Testis (tissue), 3 donors: ENCODE data around the gene DDIAS. TPM values are rescaled to one million over a fixed set of nuclear protein-coding genes. Genes with fewer than 3 reads are reported as not detected.

ENCODE experiments used
- DNase-seq: peaks from one replicate; pipeline ENCODE4 v3.0.0-alpha.2; 2019
- H3K27ac ChIP-seq, 2 donors: fragments of 200-600 bp; sonication (generic); one replicate each; pipeline ENCODE4 v1.5.1; 2019
- H3K27me3 ChIP-seq: fragments of 200-600 bp; sonication (generic); one replicate; pipeline ENCODE4 v1.5.1; 2019
- H3K36me3 ChIP-seq: fragments of 200-600 bp; sonication (generic); one replicate; pipeline ENCODE4 v1.5.1; 2017; ENCODE audit warnings: low read depth; ENCODE audit errors: missing control alignments
- H3K4me1 ChIP-seq: fragments of 200-600 bp; sonication (generic); one replicate; pipeline ENCODE4 v1.5.1; 2019
- H3K4me3 ChIP-seq, 2 donors: fragments of 200-600 bp; sonication (generic); one replicate each; pipeline ENCODE4 v1.5.1; 2017 to 2019
- H3K9me3 ChIP-seq: fragments of 200-600 bp; sonication (generic); one replicate; pipeline ENCODE4 v1.5.1; 2017
- CTCF ChIP-seq, 3 experiments: fragments of 450-650 bp in 2 of 3; fragments of 200-600 bp in 1 of 3; sonication (generic) in 1 of 3; IDR thresholded peaks; one replicate each; pipeline ENCODE4 v1.5.1; 2016 to 2019; ENCODE audit warnings: antibody characterized with exemption in 3 of 3, mild to moderate bottlenecking in 2 of 3, moderate library complexity in 1 of 3
- POLR2A ChIP-seq: fragments of 450-650 bp; IDR thresholded peaks from one replicate; pipeline ENCODE4 v1.6.1; 2017; ENCODE audit warnings: antibody characterized with exemption, mild to moderate bottlenecking, moderate library complexity
- WGBS, 2 donors: methylation state at CpG; one replicate each; pipeline ENCODE4 v1.1.5; 2018; 5-methylcytosine and 5-hydroxymethylcytosine counted together
- intact Hi-C: fragments of 100-400 bp; cut with DNase I; formaldehyde crosslinking; loops from one replicate; pipeline ENCODE4 v1.15.1; 2023; ENCODE audit warnings: low total_unique reads
- polyA plus RNA-seq: library from polyadenylated mRNA; stranded (reverse); fragments of 350-450 nt; fragmentation: Illumina TruSeq; extraction: RNeasy Lipid Tissue Mini Kit (QIAGEN cat#74804); gene quantifications from one replicate; pipeline ENCODE4 v1.2.3, GENCODE V29; 2014; ENCODE audit warnings: low read depth, low replicate concordance; ENCODE audit not compliant: insufficient read depth
- total RNA-seq, 2 donors: library from RNA; depleted of rRNA; stranded (reverse); fragments of >200 nt; gene quantifications; one replicate each; pipeline ENCODE4 v1.2.3, GENCODE V29; 2016

DDIAS gene
- total and polyA plus RNA-seq, 3 donors from 2014 or later, result 11.8 to 14.6 (median 13.4) TPM

DNA sequence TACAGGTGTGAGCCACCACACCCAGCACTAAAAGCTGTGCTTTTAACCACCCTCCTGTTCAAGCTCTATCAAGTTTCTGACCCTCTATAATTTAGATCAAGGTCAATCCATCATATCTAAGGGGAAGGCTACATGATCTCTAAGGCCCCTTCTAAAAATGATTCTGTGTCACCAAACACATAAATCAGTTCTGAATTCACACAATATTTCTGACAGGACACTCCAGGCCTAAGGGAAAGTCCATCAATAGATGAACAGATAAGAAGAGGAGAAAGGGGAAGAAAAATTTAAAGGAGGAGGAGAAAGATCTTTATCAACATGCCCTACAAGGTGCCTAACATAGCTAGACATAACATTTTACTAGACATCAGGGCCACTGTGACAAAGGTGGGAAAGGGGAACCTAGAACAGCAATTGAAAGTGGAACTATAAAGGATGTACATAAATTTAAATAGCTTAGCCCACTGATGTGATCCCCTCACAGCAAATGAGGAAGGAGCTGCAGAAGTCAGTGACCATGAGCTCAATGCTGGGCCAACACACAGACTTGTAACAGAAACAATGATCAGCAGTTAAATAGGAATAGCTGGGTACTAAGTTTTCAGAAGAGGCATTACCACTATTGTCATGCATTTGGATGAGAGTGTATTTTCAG lies 6.0 kb upstream of the DDIAS start:
- H3K9me3 ChIP-seq, result no peaks in the 10 kb centered on the region
- no peak for DNase-seq
- TF ChIP-seq POLR2A, result no peak
- no peak for TF ChIP-seq CTCF (IDR thresholded peaks at IDR 0.05)
- no peaks in the 10 kb centered on the region for H3K27me3 ChIP-seq
- no peaks in the 10 kb centered on the region for H3K36me3 ChIP-seq
- H3K27ac ChIP-seq, result no peak overlapping the region
- peaks cover 9% of the 10 kb centered on the region for H3K4me1 ChIP-seq
- intact Hi-C loops, result no loop called here
- no peak overlapping the region for H3K4me3 ChIP-seq

- no peak for TF ChIP-seq CTCF (IDR thresholded peaks at IDR 0.05)
- TF ChIP-seq POLR2A, result no peak
- no peak for DNase-seq
- Histone ChIP-seq H3K4me1 (peaks cover 9% of the 10 kb centered on the region), H3K27me3 (no peaks in the 10 kb centered on the region), H3K36me3 (no peaks in the 10 kb centered on the region), H3K27ac (no peak overlapping the region), H3K4me3 (no peak overlapping the region), H3K9me3 (no peaks in the 10 kb centered on the region)
- intact Hi-C loops, result no loop called here
- WGBS, 2 donors, result 91 to 97% methylated on average over 6 of the region's 6 CpGs
Observed at GRCh38 chr11:82896183-82896582, 5.4 kb upstream of the DDIAS start.

- H3K27ac ChIP-seq, result no peak overlapping the region
- no peaks in the 10 kb centered on the region for H3K27me3 ChIP-seq
- DNase-seq, result no peak
- peaks cover 9% of the 10 kb centered on the region for H3K4me1 ChIP-seq
- TF ChIP-seq POLR2A (no peak), CTCF (IDR thresholded peaks at IDR 0.05) (no peak)
- H3K36me3 ChIP-seq, result no peaks in the 10 kb centered on the region
- 37 to 44% methylated on average over 1 of the region's 1 CpG for WGBS, 2 donors
- intact Hi-C loops, result no loop called here
- H3K4me3 ChIP-seq, result no peak overlapping the region
- H3K9me3 ChIP-seq, result no peaks in the 10 kb centered on the region
Observed at GRCh38 chr11:82898241-82898640, 3.3 kb upstream of the DDIAS start.

DNA sequence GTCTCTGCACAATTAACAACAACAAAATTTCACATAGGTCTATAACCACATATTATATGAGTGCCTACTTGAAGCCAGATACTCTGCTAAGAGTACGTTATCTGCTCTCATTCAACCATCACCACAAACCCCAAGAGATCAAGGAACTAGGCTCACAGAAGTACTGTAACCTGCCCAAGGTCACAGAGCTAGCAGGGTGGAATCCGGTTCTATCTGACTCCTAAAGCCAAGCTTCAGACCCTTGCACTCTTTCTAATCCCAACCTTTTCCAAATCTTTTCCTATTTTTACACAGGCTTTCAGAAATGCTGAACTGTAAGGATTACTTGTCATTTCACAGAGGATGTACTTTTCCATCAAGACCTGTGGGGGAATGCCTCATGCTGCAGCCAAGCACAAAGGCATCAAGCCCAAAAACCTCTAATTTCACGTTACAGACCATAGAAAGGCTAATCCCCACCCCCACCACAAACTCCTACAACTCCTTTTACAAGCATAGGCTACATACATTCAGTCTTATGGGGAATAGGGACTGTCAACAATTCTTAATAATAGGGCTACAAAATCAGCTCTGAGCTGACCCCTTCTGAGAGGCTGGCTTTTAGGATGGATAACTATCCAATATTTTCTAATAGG lies 2.2 kb upstream of the DDIAS start:
- no peak for DNase-seq
- Histone ChIP-seq H3K4me1 (peaks cover 9% of the 10 kb centered on the region), H3K27ac (peak overlapping the region in 1 of 2 donors; percentile 95), H3K4me3 (peak overlapping the region in 1 of 2 donors; percentile 90), H3K9me3 (no peaks in the 10 kb centered on the region), H3K27me3 (no peaks in the 10 kb centered on the region), H3K36me3 (no peaks in the 10 kb centered on the region)
- TF ChIP-seq POLR2A (no peak), CTCF (IDR thresholded peaks at IDR 0.05) (no peak)
- intact Hi-C loops, result no loop called here
- 16 to 18% methylated on average over 3 of the region's 3 CpGs for WGBS, 2 donors

DNA sequence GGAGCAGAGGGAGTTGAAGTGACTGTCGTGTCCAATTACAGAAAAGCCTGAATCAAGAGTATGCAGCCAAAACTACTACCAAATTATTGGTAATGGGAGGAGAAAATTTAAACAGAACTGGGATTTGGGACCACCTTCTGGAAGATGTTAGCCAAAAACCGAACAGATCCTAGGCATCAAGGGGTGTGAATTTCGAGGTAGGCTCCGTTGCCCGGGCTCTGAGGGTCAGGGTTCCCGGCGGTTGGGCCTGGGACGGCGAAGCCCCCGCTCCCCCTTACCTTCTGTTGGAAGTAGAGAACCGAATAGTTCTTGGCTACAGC lies 1.6 kb upstream of the DDIAS start:
- TF ChIP-seq CTCF (IDR thresholded peaks at IDR 0.05) (no peak), POLR2A (no peak)
- no peaks in the 10 kb centered on the region for H3K36me3 ChIP-seq
- DNase-seq, result no peak
- no peaks in the 10 kb centered on the region for H3K27me3 ChIP-seq
- H3K27ac ChIP-seq, result peak overlapping the region; percentile 94 to 95
- WGBS, 2 donors, result 0% methylated on average over 10 to 11 of the region's 11 CpGs
- peaks cover 9% of the 10 kb centered on the region for H3K4me1 ChIP-seq
- H3K9me3 ChIP-seq, result no peaks in the 10 kb centered on the region
- intact Hi-C loops, result loop anchor here (10.0 kb wide), 2 partner anchors 175 to 295 kb away; partner anchors contain the start of genes ANKRD42 and RAB30
- peak overlapping the region; percentile 78 to 90 for H3K4me3 ChIP-seq
